T-cell (primary cell): ENCODE data around the gene PDGFD. TPM values are rescaled to one million over a fixed set of nuclear protein-coding genes. Genes with fewer than 3 reads are reported as not detected.

ENCODE experiments used
- ATAC-seq, 4 experiments: fragments of 200-7000 bp in 3 of 4; fragments of 150-1000 bp in 1 of 4; cut with Tn5 transposase; replicated peaks in 1 of 4; 1 replicate in 3 of 4; 2 replicates in 1 of 4; pipeline ENCODE4 v1.10.0; 2021; ENCODE audit warnings: moderate library complexity in 3 of 4, mild to moderate bottlenecking in 2 of 4, moderate number of reproducible peaks in 1 of 4
- CTCF ChIA-PET, 2 donors: fragments of 300-600 bp; sonication (Branson Sonifier 250); formaldehyde crosslinking; loops; one replicate each; lab custom pipeline; 2022; ENCODE audit warnings: antibody characterized with exemption in 2 of 2; lab: Charles Lee
- POLR2A ChIA-PET, 2 donors: fragments of 300-600 bp; sonication (Branson Sonifier 250); formaldehyde crosslinking; loops; one replicate each; lab custom pipeline; 2022; ENCODE audit warnings: antibody characterized with exemption in 2 of 2; lab: Charles Lee
- DNase-seq, 35 experiments: peaks; one replicate each; pipeline versions ENCODE4 v3.0.0 to v3.0.0-alpha.2; 2013 to 2023
- H3K27ac ChIP-seq: one replicate; pipeline ENCODE4 v1.5.1; 2013; ENCODE audit warnings: low read length
- H3K27me3 ChIP-seq, 2 experiments: replicated peaks in 1 of 2; 1 replicate in 1 of 2; 2 replicates in 1 of 2; pipeline versions ENCODE4 v1.6.1 to v1.7.0; 2013; ENCODE audit warnings: low read length in 1 of 2, mixed read lengths in 1 of 2; ENCODE audit not compliant: control insufficient read depth in 2 of 2, insufficient read depth in 2 of 2; ENCODE audit errors: extremely low read depth in 1 of 2
- H3K36me3 ChIP-seq, 2 donors: 1 replicate in 1 of 2; 2 replicates in 1 of 2; pipeline versions ENCODE4 v1.6.1 to v1.7.0; 2013; ENCODE audit warnings: low read length in 1 of 2; ENCODE audit not compliant: control insufficient read depth in 2 of 2, insufficient read depth in 1 of 2; ENCODE audit errors: extremely low read depth in 1 of 2
- H3K4me1 ChIP-seq, 2 experiments: 1 replicate in 1 of 2; 2 replicates in 1 of 2; pipeline versions ENCODE4 v1.6.1 to v1.7.0; 2013; ENCODE audit warnings: low read length in 2 of 2, mixed read lengths in 1 of 2; ENCODE audit not compliant: insufficient read depth in 2 of 2, control insufficient read depth in 1 of 2; ENCODE audit errors: extremely low read depth in 1 of 2
- H3K4me3 ChIP-seq, 2 donors: 1 replicate in 1 of 2; 2 replicates in 1 of 2; pipeline versions ENCODE4 v1.5.1 to v1.7.0; 2013; ENCODE audit warnings: mild to moderate bottlenecking in 2 of 2, low read length in 1 of 2, moderate library complexity in 1 of 2; ENCODE audit not compliant: control insufficient read depth in 1 of 2; ENCODE audit errors: extremely low read depth in 1 of 2
- H3K9me3 ChIP-seq: 2 replicates; pipeline ENCODE4 v1.7.0; 2013
- H3K27ac Mint-ChIP-seq, 2 donors: one replicate each; pipeline ENCODE4 v1.8.0; 2020 to 2021; ENCODE audit warnings: mild to moderate bottlenecking in 2 of 2, mixed read lengths in 2 of 2
- H3K27me3 Mint-ChIP-seq, 2 donors: one replicate each; pipeline ENCODE4 v1.8.0; 2021 to 2022; ENCODE audit warnings: mixed read lengths in 2 of 2
- H3K36me3 Mint-ChIP-seq: one replicate; pipeline ENCODE4 v1.8.0; 2021; ENCODE audit warnings: mixed read lengths
- H3K4me1 Mint-ChIP-seq, 3 donors: one replicate each; pipeline ENCODE4 v1.8.0; 2020 to 2022; ENCODE audit warnings: mixed read lengths in 3 of 3, mild to moderate bottlenecking in 1 of 3
- H3K4me3 Mint-ChIP-seq, 3 donors: one replicate each; pipeline ENCODE4 v1.8.0; 2020 to 2022; ENCODE audit warnings: mild to moderate bottlenecking in 3 of 3, mixed read lengths in 3 of 3, moderate library complexity in 3 of 3
- H3K9me3 Mint-ChIP-seq, 3 donors: one replicate each; pipeline ENCODE4 v1.8.0; 2020 to 2022; ENCODE audit warnings: mixed read lengths in 3 of 3
- WGBS: methylation state at CpG from one replicate; pipeline ENCODE4 v1.1.5; 2013; ENCODE audit warnings: missing lambda C conversion rate; ENCODE audit not compliant: insufficient coverage; 5-methylcytosine and 5-hydroxymethylcytosine counted together
- total RNA-seq, 35 experiments: library from RNA in 6 of 35; stranded (reverse) in 6 of 35; fragments of 120-200 nt in 1 of 35; gene quantifications; one replicate each; pipeline versions ENCODE4 v1.2.1 to v1.2.4 and lab custom pipeline; 2013 to 2026

PDGFD gene
- total RNA-seq, 5 donors from 2014 or later (not counting 1 experiment from before 2014, with no cell fraction given), result 0.35 to 2.9 (median 1.2) TPM

GRCh38 chr11:104183593-104183992 lies 19.6 kb upstream of the PDGFD start:
- Histone ChIP-seq H3K36me3 (no peaks in the 10 kb centered on the region), H3K27me3 (no peaks in the 10 kb centered on the region), H3K9me3 (no peaks in the 10 kb centered on the region), H3K4me3 (no peak overlapping the region), H3K4me1 (no peaks in the 10 kb centered on the region), H3K27ac (no peak overlapping the region)
- Mint-ChIP-seq H3K4me3 (no peak overlapping the region), H3K4me1 (no peaks in the 10 kb centered on the region), H3K27me3 (no peaks in the 10 kb centered on the region), H3K36me3 (no peaks in the 10 kb centered on the region), H3K27ac (no peak overlapping the region), H3K9me3 (no peaks in the 10 kb centered on the region)
- ATAC-seq (no peak), DNase-seq (no peak)
- ChIA-PET POLR2A (no interaction called here), CTCF (no interaction called here)

GRCh38 chr11:104175769-104176168 lies 11.8 kb upstream of the PDGFD start:
- CTCF ChIA-PET, result no interaction called here
- H3K36me3 ChIP-seq, result no peaks in the 10 kb centered on the region

GRCh38 chr11:104169091-104169490 lies 5.1 kb upstream of the PDGFD start:
- H3K36me3 ChIP-seq, result no peaks in the 10 kb centered on the region
- H3K27ac ChIP-seq, result no peak overlapping the region
- ChIA-PET POLR2A (no interaction called here), CTCF (no interaction called here)
- no peaks in the 10 kb centered on the region for H3K4me1 ChIP-seq
- Mint-ChIP-seq H3K27me3 (peaks cover 4 to 8% of the 10 kb centered on the region in 2 donors), H3K36me3 (no peaks in the 10 kb centered on the region), H3K4me1 (no peaks in the 10 kb centered on the region), H3K4me3 (no peak overlapping the region), H3K27ac (no peak overlapping the region), H3K9me3 (no peaks in the 10 kb centered on the region)
- no peak overlapping the region for H3K4me3 ChIP-seq
- ATAC-seq, result no peak
- no peak for DNase-seq
- peaks cover 0 to 9% of the 10 kb centered on the region in 2 experiments for H3K27me3 ChIP-seq
- no peaks in the 10 kb centered on the region for H3K9me3 ChIP-seq

More at GRCh38 chr11:104175769-104176168, 11.8 kb upstream of the PDGFD start:
- Mint-ChIP-seq H3K4me3 (no peak overlapping the region), H3K9me3 (no peaks in the 10 kb centered on the region), H3K36me3 (no peaks in the 10 kb centered on the region), H3K4me1 (no peaks in the 10 kb centered on the region), H3K27me3 (no peaks in the 10 kb centered on the region), H3K27ac (no peak overlapping the region)
- POLR2A ChIA-PET, result no interaction called here
- Histone ChIP-seq H3K4me3 (no peak overlapping the region), H3K9me3 (no peaks in the 10 kb centered on the region), H3K27me3 (no peaks in the 10 kb centered on the region), H3K4me1 (no peaks in the 10 kb centered on the region), H3K27ac (no peak overlapping the region)
- ATAC-seq, result no peak
- no CpG with 5 or more reads among the region's 1 CpG for WGBS
- DNase-seq, result no peak

- Mint-ChIP-seq H3K36me3 (no peaks in the 10 kb centered on the region), H3K9me3 (no peaks in the 10 kb centered on the region), H3K4me3 (no peak overlapping the region), H3K27me3 (peaks cover 23% of the 10 kb centered on the region in 2 donors), H3K4me1 (peaks cover 5 to 6% (median 6%) of the 10 kb centered on the region in 3 donors), H3K27ac (no peak overlapping the region)
- no peak overlapping the region for H3K27ac ChIP-seq
- ATAC-seq, result no peak
- H3K36me3 ChIP-seq, result no peaks in the 10 kb centered on the region
- H3K4me3 ChIP-seq, result no peak overlapping the region
- peaks cover 0 to 18% of the 10 kb centered on the region in 2 experiments for H3K27me3 ChIP-seq
- no peaks in the 10 kb centered on the region for H3K9me3 ChIP-seq
- DNase-seq, result no peak
- WGBS, result 87% methylated on average over 3 of the region's 7 CpGs
- POLR2A ChIA-PET, result no interaction called here
- H3K4me1 ChIP-seq, result no peaks in the 10 kb centered on the region
- CTCF ChIA-PET, result no interaction called here
These were observed 1.1 kb upstream of the PDGFD start for GRCh38 chr11:104165014-104165413.

- H3K4me3 ChIP-seq, result peak overlapping the region; percentile 5 to 43
- 7% methylated on average over 30 of the region's 38 CpGs for WGBS
- H3K4me1 Mint-ChIP-seq, result peaks cover 5 to 6% (median 6%) of the 10 kb centered on the region in 3 donors
- CTCF ChIA-PET, result no interaction called here
- H3K27me3 Mint-ChIP-seq, result peaks cover 23% of the 10 kb centered on the region in 2 donors
- no peaks in the 10 kb centered on the region for H3K9me3 Mint-ChIP-seq
- H3K36me3 Mint-ChIP-seq, result no peaks in the 10 kb centered on the region
- peaks cover 0 to 18% of the 10 kb centered on the region in 2 experiments for H3K27me3 ChIP-seq
- no peak overlapping the region for H3K27ac ChIP-seq
- H3K36me3 ChIP-seq, result no peaks in the 10 kb centered on the region
- no peaks in the 10 kb centered on the region for H3K9me3 ChIP-seq
- H3K4me1 ChIP-seq, result no peaks in the 10 kb centered on the region
- peak in 1 of 4 experiments; percentile 14 for ATAC-seq
- no peak overlapping the region for H3K27ac Mint-ChIP-seq
- peak in 1 of 35 experiments; percentile 2 for DNase-seq
- H3K4me3 Mint-ChIP-seq, result peak overlapping the region; percentile 60 to 78 (median 63)
- POLR2A ChIA-PET, result interaction anchor here in 1 of 2 donors (0.6 kb wide), 1 partner anchor 1347 kb away, joined by 3 read pairs; no protein-coding TSS in a partner anchor
These were observed 583 bp downstream of the PDGFD start for GRCh38 chr11:104163100-104164027.

GRCh38 chr11:104161751-104162450 lies 2.0 kb downstream of the PDGFD start:
- ATAC-seq (no peak), DNase-seq (no peak)
- ChIA-PET CTCF (no interaction called here), POLR2A (no interaction called here)
- no peaks in the 10 kb centered on the region for H3K4me1 ChIP-seq
- peaks cover 23 to 24% of the 10 kb centered on the region in 2 donors for H3K27me3 Mint-ChIP-seq
- no peak overlapping the region for H3K27ac ChIP-seq
- no peak overlapping the region for H3K27ac Mint-ChIP-seq
- no peak overlapping the region for H3K4me3 Mint-ChIP-seq
- no peaks in the 10 kb centered on the region for H3K36me3 ChIP-seq
- H3K4me3 ChIP-seq, result no peak overlapping the region
- no peaks in the 10 kb centered on the region for H3K36me3 Mint-ChIP-seq
- peaks cover 0 to 18% of the 10 kb centered on the region in 2 experiments for H3K27me3 ChIP-seq
- no peaks in the 10 kb centered on the region for H3K9me3 Mint-ChIP-seq
- no peaks in the 10 kb centered on the region for H3K9me3 ChIP-seq
- H3K4me1 Mint-ChIP-seq, result peaks cover 5 to 6% (median 6%) of the 10 kb centered on the region in 3 donors
- WGBS, result no CpG with 5 or more reads among the region's 1 CpG
